Loucy (cell line): ENCODE data around the gene SCN10A.

Experiments used
- H2AFZ ChIP-seq: fragments of 200-600 bp; sonication (generic); 2 replicates; pipeline ENCODE4 v1.6.0; 2016; ENCODE audit warnings: antibody characterized with exemption, mild to moderate bottlenecking, low read length, moderate library complexity
- H3F3A ChIP-seq: fragments of 200-600 bp; 2 replicates; pipeline ENCODE4 v1.6.0; 2016; ENCODE audit warnings: antibody characterized with exemption, low read depth, mild to moderate bottlenecking
- H3K27me3 ChIP-seq: fragments of 200-600 bp; sonication (generic); 2 replicates; pipeline ENCODE4 v1.6.1; 2014; ENCODE audit warnings: low read length, mild to moderate bottlenecking; ENCODE audit not compliant: insufficient read depth, poor library complexity, severe bottlenecking
- H3K36me3 ChIP-seq: fragments of 200-600 bp; sonication (generic); 2 replicates; pipeline ENCODE4 v1.6.1; 2016; ENCODE audit warnings: low read length; ENCODE audit not compliant: insufficient read depth
- H3K4me1 ChIP-seq: fragments of 200-600 bp; sonication (generic); 2 replicates; pipeline ENCODE4 v1.5.1; 2014; ENCODE audit warnings: low read length, mild to moderate bottlenecking; ENCODE audit not compliant: insufficient read depth, poor library complexity, severe bottlenecking
- H3K4me2 ChIP-seq: fragments of 200-600 bp; sonication (generic); 2 replicates; pipeline ENCODE4 v1.6.0; 2014; ENCODE audit warnings: antibody characterized with exemption, low read length, low read depth, mild to moderate bottlenecking; ENCODE audit not compliant: poor library complexity, severe bottlenecking
- H3K4me3 ChIP-seq: fragments of 200-600 bp; sonication (generic); 2 replicates; pipeline ENCODE4 v1.5.1; 2014; ENCODE audit warnings: low read length, mild to moderate bottlenecking, mixed read lengths; ENCODE audit not compliant: poor library complexity, severe bottlenecking
- H3K79me2 ChIP-seq: fragments of 200-600 bp; sonication (generic); 2 replicates; pipeline ENCODE4 v1.6.1; 2014; ENCODE audit warnings: low read length; ENCODE audit not compliant: insufficient read depth
- H3K9ac ChIP-seq: fragments of 200-600 bp; sonication (generic); 2 replicates; pipeline ENCODE4 v1.6.0; 2014; ENCODE audit warnings: mild to moderate bottlenecking, low read depth, low read length, moderate library complexity; ENCODE audit not compliant: poor library complexity, severe bottlenecking
- H3K9me2 ChIP-seq: fragments of 200-600 bp; sonication (generic); replicated peaks from 2 replicates; pipeline ENCODE4 v1.6.1; 2016; ENCODE audit warnings: low read depth, low read length, mixed read lengths
- H3K9me3 ChIP-seq: fragments of 200-600 bp; sonication (generic); 2 replicates; pipeline ENCODE4 v1.6.1; 2014; ENCODE audit warnings: mild to moderate bottlenecking, antibody characterized with exemption, low read length, low read depth; ENCODE audit not compliant: insufficient read depth
- H4K20me1 ChIP-seq: fragments of 200-600 bp; sonication (generic); 2 replicates; pipeline ENCODE4 v1.6.0; 2014; ENCODE audit warnings: antibody characterized with exemption, low read length, mild to moderate bottlenecking; ENCODE audit not compliant: insufficient read depth, poor library complexity, severe bottlenecking
- CTCF ChIP-seq: fragments of 200-600 bp; sonication (generic); conservative IDR thresholded peaks from 2 replicates; pipeline ENCODE4 v1.5.1; 2014; ENCODE audit warnings: mild to moderate bottlenecking, antibody characterized with exemption, low read length
- EZH2phosphoT487 ChIP-seq: fragments of 200-600 bp; IDR thresholded peaks from 2 replicates; pipeline ENCODE4 v1.6.1; 2018; ENCODE audit warnings: antibody characterized with exemption, mild to moderate bottlenecking, moderate library complexity, borderline replicate concordance

The SCN10A gene

GRCh38 chr3:38651153-38651789, 164.7 kb downstream of the SCN10A start:
- H2AFZ ChIP-seq, result 0 out of 2 replicates have a peak overlapping the region, but pooled peaks have one; percentile 18
- no peaks in the 10 kb centered on the region for H3K79me2 ChIP-seq
- H3K9me2 ChIP-seq, result no peaks in the 10 kb centered on the region
- no peaks in the 10 kb centered on the region for H3K9me3 ChIP-seq
- H3K4me3 ChIP-seq, result no peak overlapping the region
- no peaks in the 10 kb centered on the region for H3F3A ChIP-seq
- H3K4me1 ChIP-seq, result no peaks in the 10 kb centered on the region
- TF ChIP-seq EZH2phosphoT487, result no peak
- peak; percentile 94 for TF ChIP-seq CTCF
- H3K36me3 ChIP-seq, result no peaks in the 10 kb centered on the region
- H3K9ac ChIP-seq, result no peak overlapping the region
- H3K4me2 ChIP-seq, result no peak overlapping the region
- H3K27me3 ChIP-seq, result no peaks in the 10 kb centered on the region
- H4K20me1 ChIP-seq, result no peaks in the 10 kb centered on the region

DNA sequence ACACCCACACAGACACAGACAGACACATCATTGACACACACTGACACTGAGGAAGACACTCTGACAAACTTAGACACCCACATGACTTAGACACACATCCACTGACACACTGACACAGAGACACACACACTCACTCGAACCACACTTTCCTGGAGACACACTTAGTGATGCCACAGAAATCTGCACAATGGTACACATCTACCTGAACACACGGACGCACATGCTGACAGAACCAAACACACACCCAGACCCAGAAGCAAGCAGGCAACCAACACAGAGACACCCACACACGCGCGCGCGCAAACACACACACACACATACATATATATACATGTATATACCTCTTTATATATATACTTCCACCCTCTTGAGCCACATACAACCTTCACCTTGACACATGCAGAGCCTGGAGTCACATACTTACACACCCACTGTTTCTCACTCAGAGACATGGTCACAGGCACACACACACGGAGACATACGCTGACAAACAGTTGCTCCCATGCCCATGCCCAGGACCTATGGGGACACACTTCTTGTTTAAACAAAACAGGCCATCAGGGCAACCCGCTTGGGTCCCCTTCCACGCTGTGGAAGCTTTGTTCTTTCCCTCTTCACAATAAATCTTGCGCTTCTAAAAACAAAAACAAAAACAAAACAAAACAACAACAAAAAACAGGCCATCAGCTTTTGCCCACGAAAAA, 165.6 kb downstream of the SCN10A start:
- Histone ChIP-seq H4K20me1 (no peaks in the 10 kb centered on the region), H3K79me2 (no peaks in the 10 kb centered on the region), H3K9me2 (no peaks in the 10 kb centered on the region), H3K9ac (no peak overlapping the region), H2AFZ (0 out of 2 replicates have a peak overlapping the region, but pooled peaks have one; percentile 18), H3K36me3 (no peaks in the 10 kb centered on the region), H3K4me1 (no peaks in the 10 kb centered on the region), H3K27me3 (no peaks in the 10 kb centered on the region), H3F3A (no peaks in the 10 kb centered on the region), H3K9me3 (no peaks in the 10 kb centered on the region), H3K4me3 (no peak overlapping the region), H3K4me2 (peak overlapping the region; percentile 24)
- no peak for TF ChIP-seq CTCF

DNA sequence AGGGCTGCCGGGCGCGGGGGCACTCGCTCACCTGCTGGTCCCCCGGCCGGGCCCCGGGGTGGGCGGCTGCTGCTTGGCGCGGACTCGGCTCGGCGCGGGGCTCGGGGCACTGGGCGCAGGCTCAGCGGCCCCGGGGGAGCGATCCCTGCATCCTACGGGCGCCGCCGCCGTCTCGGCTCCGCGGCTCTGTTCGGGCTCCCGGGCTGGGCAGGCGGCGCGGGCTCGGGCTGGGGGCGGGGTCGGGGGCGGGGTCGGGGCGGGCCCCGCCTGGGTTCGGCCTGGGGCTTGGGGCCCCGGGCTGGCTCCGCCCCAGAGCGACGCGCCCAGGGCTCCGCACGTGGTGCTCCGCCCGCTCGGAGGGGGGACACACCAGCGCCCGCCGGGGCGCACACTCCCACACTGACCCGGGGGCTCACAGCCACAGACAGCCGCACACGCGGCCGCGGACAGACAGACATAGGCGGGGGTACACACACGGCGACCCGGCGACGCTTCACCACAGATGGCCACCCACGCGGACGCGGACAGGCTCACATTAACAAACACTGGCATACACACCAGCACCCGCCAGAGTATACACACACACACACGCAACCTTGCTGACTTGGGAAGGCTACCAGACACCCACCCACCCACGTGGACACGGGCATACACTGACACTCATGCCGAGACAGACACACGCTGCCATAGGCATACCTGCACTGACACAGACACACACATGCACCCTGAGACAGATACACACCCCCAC, 166.3 kb downstream of the SCN10A start, which contains the start of gene SCN5A:
SCN5A (minus strand) TSS at position 188 of the 748 bp plus-strand sequence. CDS start 16,380 bp downstream, outside the sequence.
- TF ChIP-seq CTCF (no peak), EZH2phosphoT487 (no peak)
- H3K36me3 ChIP-seq, result no peaks in the 10 kb centered on the region
- no peaks in the 10 kb centered on the region for H3K4me1 ChIP-seq
- no peaks in the 10 kb centered on the region for H4K20me1 ChIP-seq
- no peak within 1 kb of the TSS for H3K4me3 ChIP-seq
- no peak within 1 kb of the TSS for H3K9ac ChIP-seq
- no peaks in the 10 kb centered on the region for H3K79me2 ChIP-seq
- no peaks in the 10 kb centered on the region for H3F3A ChIP-seq
- 0 out of 2 replicates have a peak within 1 kb of the TSS, but pooled peaks have one; percentile 18 for H2AFZ ChIP-seq
- H3K9me3 ChIP-seq, result no peaks in the 10 kb centered on the region
- no peaks in the 10 kb centered on the region for H3K9me2 ChIP-seq
- H3K4me2 ChIP-seq, result peak within 1 kb of the TSS; percentile 24
- no peaks in the 10 kb centered on the region for H3K27me3 ChIP-seq
